GM12878 (cell line): ENCODE results near the gene SPAG7. TPM values are rescaled to one million over a fixed set of nuclear protein-coding genes. Genes with fewer than 3 reads are reported as not detected.

Experiments
- ATAC-seq: fragments of 200-7000 bp; cut with Tn5 transposase; 3 replicates; pipeline ENCODE4 v1.9.1; 2020; ENCODE audit warnings: mild to moderate bottlenecking, moderate library complexity
- BruUV-seq: library from RNA; stranded (reverse); fragments of 400-500 nt; replicated peaks from 2 replicates; lab custom pipeline; 2021; lab: Mats Ljungman, UMichigan
- CTCF ChIA-PET: fragments of 300-600 bp; sonication (Branson Sonifier 250); formaldehyde crosslinking; extraction: SDS; loops from one replicate; lab custom pipeline; 2021; ENCODE audit warnings: inconsistent platforms; lab: Yijun Ruan, JAX
- POLR2A ChIA-PET: fragments of 350-600 bp; formaldehyde crosslinking; extraction: SDS; loops from one replicate; lab custom pipeline; 2021; ENCODE audit warnings: inconsistent platforms; lab: Charles Lee
- RAD21 ChIA-PET: fragments of 300-600 bp; sonication (Branson Sonifier 250); formaldehyde crosslinking; loops from one replicate; lab custom pipeline; 2023; ENCODE audit warnings: antibody characterized with exemption; ENCODE audit not compliant: unreplicated experiment; lab: Charles Lee
- SMC1A ChIA-PET: fragments of 300-600 bp; sonication (Branson Sonifier 250); formaldehyde crosslinking; loops from one replicate; lab custom pipeline; 2023; ENCODE audit not compliant: unreplicated experiment, uncharacterized antibody; lab: Charles Lee
- DNase-seq: peaks from one replicate; pipeline ENCODE4 v3.0.0-alpha.2; 2011; ENCODE audit warnings: low read depth, low spot score
- FAIRE-seq: peaks from 3 replicates; lab custom pipeline; 2011; peaks lifted over from hg19 to GRCh38; lab: Jason Lieb, UNC
- H2AFZ ChIP-seq: 2 replicates; pipeline ENCODE4 v1.6.0; 2011; ENCODE audit warnings: low read depth, low read length, control low read depth; ENCODE audit not compliant: control insufficient read depth
- H3K27ac ChIP-seq: 2 replicates; pipeline ENCODE4 v1.5.1; 2011; ENCODE audit warnings: control low read depth; ENCODE audit not compliant: control insufficient read depth, insufficient read depth
- H3K27me3 ChIP-seq, 2 experiments: replicated peaks in 1 of 2; 2 replicates each; pipeline versions ENCODE4 v1.6.0 to v1.6.1; 2011; ENCODE audit warnings: low read length in 1 of 2; ENCODE audit not compliant: control insufficient read depth in 2 of 2, insufficient read depth in 2 of 2
- H3K36me3 ChIP-seq, 2 experiments: 2 replicates each; pipeline ENCODE4 v1.5.1; 2011; ENCODE audit warnings: low read length in 1 of 2; ENCODE audit not compliant: control insufficient read depth in 2 of 2, insufficient read depth in 2 of 2
- H3K4me1 ChIP-seq: 2 replicates; pipeline ENCODE4 v1.6.1; 2011; ENCODE audit warnings: mild to moderate bottlenecking, low read length, moderate library complexity, mixed read lengths; ENCODE audit not compliant: control insufficient read depth, insufficient read depth
- H3K4me2 ChIP-seq: 2 replicates; pipeline ENCODE4 v1.6.0; 2011; ENCODE audit warnings: control low read depth; ENCODE audit not compliant: control insufficient read depth, insufficient read depth
- H3K4me3 ChIP-seq: fragments of 200-600 bp; sonication (generic); 2 replicates; pipeline ENCODE4 v1.5.1; 2016
- H3K79me2 ChIP-seq: 2 replicates; pipeline ENCODE4 v1.6.0; 2011; ENCODE audit warnings: low read length; ENCODE audit not compliant: control insufficient read depth, insufficient read depth
- H3K9ac ChIP-seq: 2 replicates; pipeline ENCODE4 v1.8.0; 2011; ENCODE audit warnings: low read length, control low read depth, mixed read lengths; ENCODE audit not compliant: control insufficient read depth, insufficient read depth
- H3K9me3 ChIP-seq: replicated peaks from 3 replicates; pipeline ENCODE4 v1.5.1; 2011; ENCODE audit warnings: mild to moderate bottlenecking, low read length; ENCODE audit not compliant: control insufficient read depth, insufficient read depth
- H4K20me1 ChIP-seq: 2 replicates; pipeline ENCODE4 v1.6.0; 2011; ENCODE audit not compliant: control insufficient read depth, insufficient read depth
- CHD2 ChIP-seq: IDR thresholded peaks from 2 replicates; pipeline ENCODE4 v1.6.1; 2011; ENCODE audit warnings: low read depth, low read length, improper control_type of control experiment, borderline replicate concordance
- DPF2 ChIP-seq: fragments of 450-650 bp; IDR thresholded peaks from 2 replicates; pipeline ENCODE4 v1.6.1; 2017; ENCODE audit warnings: mild to moderate bottlenecking
- EED ChIP-seq: sonication (generic); IDR thresholded peaks from 2 replicates; pipeline ENCODE4 v1.6.1; 2016; ENCODE audit warnings: antibody characterized with exemption, low read depth
- EGR1 ChIP-seq, 2 experiments: IDR thresholded peaks; 1 replicate in 1 of 2; 2 replicates in 1 of 2; pipeline ENCODE4 v1.6.1; 2011 to 2012; ENCODE audit warnings: low read depth in 2 of 2, low read length in 2 of 2, borderline replicate concordance in 1 of 2, mild to moderate bottlenecking in 1 of 2, moderate library complexity in 1 of 2
- GATAD2B ChIP-seq: fragments of 450-650 bp; conservative IDR thresholded peaks from 2 replicates; pipeline ENCODE4 v1.6.1; 2017; ENCODE audit warnings: low read depth, mild to moderate bottlenecking, moderate library complexity
- MTA2 ChIP-seq: fragments of 450-650 bp; IDR thresholded peaks from 2 replicates; pipeline ENCODE4 v1.6.1; 2016; ENCODE audit warnings: low read depth, mild to moderate bottlenecking, moderate library complexity
- POLR2AphosphoS5 ChIP-seq: IDR thresholded peaks from 2 replicates; pipeline ENCODE4 v1.6.1; 2011; ENCODE audit warnings: mild to moderate bottlenecking, low read length, inconsistent platforms
- RCOR1 ChIP-seq: conservative IDR thresholded peaks from 2 replicates; pipeline ENCODE4 v1.6.1; 2012; ENCODE audit warnings: low read depth, low read length, improper control_type of control experiment
- RELB ChIP-seq: fragments of 450-650 bp; IDR thresholded peaks from 2 replicates; pipeline ENCODE4 v1.6.1; 2017; ENCODE audit warnings: low read depth, mild to moderate bottlenecking, moderate library complexity
- SMAD1 ChIP-seq: fragments of 450-650 bp; IDR thresholded peaks from 2 replicates; pipeline ENCODE4 v1.6.1; 2018; ENCODE audit warnings: mild to moderate bottlenecking, low read depth; ENCODE audit not compliant: partially characterized antibody
- SMAD5 ChIP-seq: IDR thresholded peaks from 2 replicates; pipeline ENCODE4 v1.6.1; 2016; ENCODE audit warnings: antibody characterized with exemption, low read depth
- SREBF1 ChIP-seq: IDR thresholded peaks from 2 replicates; pipeline ENCODE4 v1.6.1; 2012; ENCODE audit warnings: mild to moderate bottlenecking, low read length
- SRF ChIP-seq, 2 experiments: IDR thresholded peaks; 2 replicates each; pipeline ENCODE4 v1.6.1; 2011; ENCODE audit warnings: low read depth in 2 of 2, low read length in 2 of 2, mild to moderate bottlenecking in 1 of 2, moderate library complexity in 1 of 2
- ZZZ3 ChIP-seq: IDR thresholded peaks from 2 replicates; pipeline ENCODE4 v1.6.1; 2011; ENCODE audit warnings: low read depth; ENCODE audit not compliant: control insufficient read depth, insufficient read length
- WGBS: methylation state at CpG from one replicate; pipeline ENCODE4 v1.1.6; 2016; ENCODE audit warnings: low lambda C conversion rate; ENCODE audit not compliant: insufficient replicate concordance, insufficient coverage; ENCODE audit errors: missing lambda C conversion rate; 5-methylcytosine and 5-hydroxymethylcytosine counted together
- in situ Hi-C: fragments of 300-500 bp; cut with MboI; formaldehyde crosslinking; loops from 9 replicates; pipeline ENCODE4 v1.14.3; 2018; ENCODE audit warnings: mixed read lengths
- intact Hi-C: fragments of 100-400 bp; cut with micrococcal nuclease; formaldehyde crosslinking; loops from one replicate; pipeline ENCODE4 v1.14.2; 2022; ENCODE audit not compliant: unreplicated experiment
- polyA plus RNA-seq, 11 experiments: library from polyadenylated mRNA; depleted of rRNA in 4 of 11; unstranded in 6 of 11; stranded (reverse) in 5 of 11; fragments of >200 nt; fragmentation: Nextera tagmentation in 4 of 11; fragmentation: Illumina TruSeq in 1 of 11; extraction: Ambion mirVana in 4 of 11; extraction: Trizol in 1 of 11; gene quantifications; 1 replicate in 1 of 11; 2 replicates in 10 of 11; pipeline versions ENCODE4 v1.2.1 to v1.2.3, GENCODE V29; 2011 to 2016; ENCODE audit warnings: inconsistent platforms in 2 of 11, missing spikeins in 2 of 11, low read depth in 1 of 11
- total RNA-seq, 4 experiments: library from RNA; depleted of rRNA in 3 of 4; stranded (reverse); fragments of >200 nt in 3 of 4; fragmentation: Illumina TruSeq in 1 of 4; extraction: Trizol in 1 of 4; gene quantifications; 2 replicates each; pipeline versions ENCODE4 v1.2.1 to v1.2.3, GENCODE V29; 2013 to 2021
- TF ChIP-seq, protein P1 (sequence below): fragments of 450-650 bp; IDR thresholded peaks from 2 replicates; pipeline ENCODE4 v1.6.1; 2016; ENCODE audit warnings: mild to moderate bottlenecking, moderate library complexity, borderline replicate concordance

SPAG7 gene
- total and polyA plus RNA-seq, 10 of the 15 experiments (the other 5 are each of a cell fraction or from before 2014, with no cell fraction given): 7.9 to 146 (median 88.7) TPM

GRCh38 chr17:4940555-4941318, 26.9 kb downstream of the SPAG7 start:
- Histone ChIP-seq H2AFZ (peak overlapping the region; percentile 45), H3K79me2 (peaks cover 75% of the 10 kb centered on the region), H3K9me3 (no peaks in the 10 kb centered on the region), H3K4me1 (peaks cover 46% of the 10 kb centered on the region), H3K27me3 (no peaks in the 10 kb centered on the region), H3K4me3 (peak overlapping the region; percentile 85), H3K36me3 (peaks cover 14 to 28% of the 10 kb centered on the region in 2 experiments), H4K20me1 (no peaks in the 10 kb centered on the region; the same call in 1 of the 2 replicates), H3K27ac (peak overlapping the region; percentile 97), H3K9ac (peak overlapping the region; percentile 98), H3K4me2 (peak overlapping the region; percentile 55)
- in situ Hi-C loops: no loop called here
- ChIA-PET SMC1A (interaction anchor here (0.9 to 4.5 kb wide), 9 partner anchors 12 to 316 kb away, joined by 3 to 38 read pairs (median 4); partner anchors contain the start of genes CAMTA2, CHRNE, ENO3 and SPAG7), RAD21 (interaction anchor here (0.8 to 2.8 kb wide), 11 partner anchors 8 to 385 kb away, joined by 3 to 31 read pairs (median 6); partner anchors contain the start of genes ARRB2, CHRNE, ENO3 and INCA1), CTCF (interaction anchor here (1.1 to 3.5 kb wide), 4 partner anchors 13 to 31 kb away, joined by 4 to 28 read pairs (median 11); partner anchors contain the start of gene SPAG7), POLR2A (interaction anchor here (1.0 to 17.5 kb wide), 9 partner anchors 8 to 56 kb away, joined by 3 to 272 read pairs (median 8); partner anchors contain the start of genes CAMTA2, ENO3, INCA1 and KIF1C)
- no peak for ATAC-seq
- intact Hi-C loops: loop anchor here (5.0 kb wide), 1 partner anchor 297 kb away; no protein-coding TSS in a partner anchor
- no peak for DNase-seq
- TSS peak; percentile 78 for BruUV-seq
- FAIRE-seq: peak; percentile 18
- WGBS: under 1% methylated on average over 29 of the region's 29 CpGs
- TF ChIP-seq SREBF1 (no peak), SRF (IDR thresholded peaks at IDR 0.05; ENCODE audit: low read depth in 2 of 2, low read length in 2 of 2) (no peak), ZZZ3 (no peak), CHD2 (no peak), SMAD1 (no peak), POLR2AphosphoS5 (peak; percentile 15; the same call in 1 of the 2 replicates), GATAD2B (peak; percentile 31; the same call in 1 of the 2 replicates), DPF2 (no peak), RCOR1 (no peak), SMAD5 (no peak; the same call in none of the 2 replicates), EED (peak; percentile 87; the same call in 1 of the 2 replicates), MTA2 (0 out of 2 replicates have a peak, but pooled peaks have one; percentile 17), EGR1 (IDR thresholded peaks at IDR 0.05; ENCODE audit: borderline replicate concordance in 1 of 2, low read depth in 2 of 2, low read length in 2 of 2) (no peak), RELB (0 out of 2 replicates have a peak, but pooled peaks have one; percentile 16)
- TF ChIP-seq, protein P1, sequence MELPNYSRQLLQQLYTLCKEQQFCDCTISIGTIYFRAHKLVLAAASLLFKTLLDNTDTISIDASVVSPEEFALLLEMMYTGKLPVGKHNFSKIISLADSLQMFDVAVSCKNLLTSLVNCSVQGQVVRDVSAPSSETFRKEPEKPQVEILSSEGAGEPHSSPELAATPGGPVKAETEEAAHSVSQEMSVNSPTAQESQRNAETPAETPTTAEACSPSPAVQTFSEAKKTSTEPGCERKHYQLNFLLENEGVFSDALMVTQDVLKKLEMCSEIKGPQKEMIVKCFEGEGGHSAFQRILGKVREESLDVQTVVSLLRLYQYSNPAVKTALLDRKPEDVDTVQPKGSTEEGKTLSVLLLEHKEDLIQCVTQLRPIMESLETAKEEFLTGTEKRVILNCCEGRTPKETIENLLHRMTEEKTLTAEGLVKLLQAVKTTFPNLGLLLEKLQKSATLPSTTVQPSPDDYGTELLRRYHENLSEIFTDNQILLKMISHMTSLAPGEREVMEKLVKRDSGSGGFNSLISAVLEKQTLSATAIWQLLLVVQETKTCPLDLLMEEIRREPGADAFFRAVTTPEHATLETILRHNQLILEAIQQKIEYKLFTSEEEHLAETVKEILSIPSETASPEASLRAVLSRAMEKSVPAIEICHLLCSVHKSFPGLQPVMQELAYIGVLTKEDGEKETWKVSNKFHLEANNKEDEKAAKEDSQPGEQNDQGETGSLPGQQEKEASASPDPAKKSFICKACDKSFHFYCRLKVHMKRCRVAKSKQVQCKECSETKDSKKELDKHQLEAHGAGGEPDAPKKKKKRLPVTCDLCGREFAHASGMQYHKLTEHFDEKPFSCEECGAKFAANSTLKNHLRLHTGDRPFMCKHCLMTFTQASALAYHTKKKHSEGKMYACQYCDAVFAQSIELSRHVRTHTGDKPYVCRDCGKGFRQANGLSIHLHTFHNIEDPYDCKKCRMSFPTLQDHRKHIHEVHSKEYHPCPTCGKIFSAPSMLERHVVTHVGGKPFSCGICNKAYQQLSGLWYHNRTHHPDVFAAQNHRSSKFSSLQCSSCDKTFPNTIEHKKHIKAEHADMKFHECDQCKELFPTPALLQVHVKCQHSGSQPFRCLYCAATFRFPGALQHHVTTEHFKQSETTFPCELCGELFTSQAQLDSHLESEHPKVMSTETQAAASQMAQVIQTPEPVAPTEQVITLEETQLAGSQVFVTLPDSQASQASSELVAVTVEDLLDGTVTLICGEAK: peak; percentile 34; the same call in 1 of the 2 replicates
